Hematopoietic multipotent progenitor cell treated with erythropoietin and hydrocortisone succinate and interleukin-3 and kit ligand, for 15 days (in vitro differentiated cells): ENCODE results near the gene CATSPER4.

Source experiments
- DNase-seq: peaks from one replicate; pipeline ENCODE4 v3.0.0-alpha.2; 2015; ENCODE audit warnings: low spot score

CATSPER4 gene

DNA sequence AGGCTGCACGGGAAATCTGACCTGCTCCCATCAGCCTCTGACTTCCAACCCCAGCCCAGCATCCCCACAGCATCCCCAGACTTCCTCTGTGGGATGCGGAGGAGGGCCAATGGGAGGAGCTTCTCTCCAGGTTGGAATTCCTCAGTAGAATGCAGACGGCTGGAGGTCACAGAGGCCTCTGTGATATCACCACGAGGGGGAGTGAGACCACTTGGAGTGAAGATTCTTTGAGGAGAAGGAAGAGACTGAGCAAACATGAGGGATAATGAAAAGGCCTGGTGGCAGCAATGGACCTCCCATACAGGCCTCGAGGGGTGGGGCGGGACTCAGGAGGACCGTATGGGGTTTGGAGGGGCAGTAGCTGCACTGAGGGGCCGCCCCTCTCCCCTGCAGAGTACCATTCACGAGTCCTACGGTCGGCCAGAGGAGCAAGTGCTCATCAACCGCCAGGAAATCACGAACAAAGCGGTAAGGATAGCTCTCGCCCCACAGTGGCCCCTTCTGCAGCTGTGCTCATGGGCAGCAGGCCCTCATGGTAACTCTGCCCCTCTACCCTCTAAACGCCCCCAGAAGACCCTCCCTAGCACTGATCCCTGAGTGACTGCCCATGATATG lies at the start of gene CATSPER4:
TSS of gene CATSPER4 (plus strand) at position 230 of the 615 bp plus-strand sequence. CDS start at position 256, 26 bp downstream.
- peak; percentile 12 for DNase-seq

DNA sequence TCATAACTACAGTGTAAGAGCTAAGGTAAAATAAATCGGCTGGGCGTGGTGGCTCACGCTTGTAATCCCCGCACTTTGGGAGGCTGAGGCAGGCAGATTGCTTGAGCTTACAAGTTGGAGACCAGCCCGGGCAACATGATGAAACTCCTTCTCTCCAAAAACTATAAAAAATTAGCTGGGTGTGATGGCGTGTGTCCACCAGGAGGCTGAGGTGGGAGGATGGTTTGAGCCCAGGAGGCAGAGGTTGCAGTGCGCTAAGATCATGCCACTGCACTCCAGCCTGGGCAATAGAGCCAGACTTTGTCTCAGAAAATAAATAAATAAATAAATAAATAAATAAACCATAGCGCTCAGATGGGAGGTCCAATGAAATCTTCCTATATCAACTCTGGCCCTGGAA lies 48.2 kb upstream of the CATSPER4 start:
- no peak for DNase-seq

DNA sequence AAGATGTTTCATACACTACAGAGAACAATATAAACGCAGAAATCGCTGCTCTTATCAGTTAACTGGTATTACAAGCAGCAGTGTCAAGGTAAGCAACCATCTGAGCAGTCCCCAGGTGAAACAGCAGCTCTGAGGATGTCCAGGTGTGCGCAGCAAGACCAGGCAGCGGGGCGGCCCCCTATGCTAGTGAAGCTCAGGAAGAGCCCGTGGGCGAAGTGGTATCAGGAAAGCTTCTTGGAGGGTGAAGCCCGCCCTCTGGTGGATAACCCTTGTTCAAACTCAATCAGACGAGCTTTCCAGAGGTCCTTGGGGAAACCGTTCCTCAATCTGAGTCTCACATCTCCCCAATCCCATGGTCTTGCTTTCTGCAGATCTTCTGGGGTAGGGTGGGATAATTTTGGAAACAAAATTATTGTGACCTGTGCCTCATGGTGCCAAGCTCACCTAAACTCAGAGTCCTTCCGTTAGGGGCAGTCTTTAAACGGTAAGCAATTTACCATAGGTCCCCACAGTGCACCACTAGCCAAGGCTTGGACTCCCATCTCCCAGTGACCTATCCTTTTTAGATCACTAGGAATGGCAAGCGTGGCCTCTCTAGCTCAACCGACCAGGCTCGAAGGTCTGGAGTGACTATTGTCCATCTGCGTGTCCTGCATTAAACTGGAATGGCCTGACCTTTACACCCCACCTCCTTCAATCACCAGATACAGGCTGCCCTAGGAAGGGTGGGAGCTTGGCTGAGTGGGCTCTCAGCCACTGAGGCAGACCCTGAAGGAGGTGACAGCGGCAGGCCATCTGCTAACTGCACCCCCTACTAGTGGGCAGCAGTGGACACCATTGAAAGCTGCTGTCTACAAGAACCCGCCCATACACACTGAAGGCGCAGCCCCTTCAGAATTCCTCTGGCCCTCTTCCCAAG lies 45.1 kb upstream of the CATSPER4 start:
- peak; percentile 89 for DNase-seq

DNA sequence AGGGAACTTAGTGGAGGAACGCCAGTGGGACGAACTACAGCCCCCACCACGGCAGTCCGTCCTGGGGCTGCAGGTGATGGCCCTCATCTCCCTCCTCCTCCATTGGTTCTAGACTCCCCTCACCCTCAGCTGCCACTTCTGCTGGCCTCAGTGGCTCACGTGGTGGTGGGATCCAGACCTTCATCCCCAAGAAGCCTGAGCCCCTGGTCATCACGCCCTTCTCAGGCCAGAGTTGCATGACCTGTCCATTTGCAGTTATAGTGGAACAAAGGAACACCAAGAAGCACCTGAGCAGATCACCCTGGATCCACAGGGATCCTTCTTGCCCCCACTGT lies 44.5 kb upstream of the CATSPER4 start:
- DNase-seq = no peak

DNA sequence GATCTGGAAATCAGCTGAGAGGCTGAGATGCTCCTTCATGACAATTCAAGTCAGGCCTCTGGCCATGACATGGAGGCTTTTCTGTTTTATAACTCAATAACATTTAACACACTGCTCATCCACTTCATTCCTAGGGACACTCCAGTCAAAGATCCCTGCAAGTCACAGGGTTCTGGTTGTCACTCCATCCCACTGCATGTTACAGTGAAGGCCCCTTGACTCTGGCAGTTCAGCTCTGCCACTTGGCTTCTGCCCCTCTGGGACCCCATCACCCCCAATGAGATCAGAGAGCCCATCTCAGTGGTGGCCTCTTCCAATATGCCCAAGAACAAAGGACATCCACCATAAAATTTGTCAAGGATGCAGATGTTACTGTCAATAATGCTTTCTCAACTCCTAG lies 41.5 kb upstream of the CATSPER4 start:
- DNase-seq = no peak

DNA sequence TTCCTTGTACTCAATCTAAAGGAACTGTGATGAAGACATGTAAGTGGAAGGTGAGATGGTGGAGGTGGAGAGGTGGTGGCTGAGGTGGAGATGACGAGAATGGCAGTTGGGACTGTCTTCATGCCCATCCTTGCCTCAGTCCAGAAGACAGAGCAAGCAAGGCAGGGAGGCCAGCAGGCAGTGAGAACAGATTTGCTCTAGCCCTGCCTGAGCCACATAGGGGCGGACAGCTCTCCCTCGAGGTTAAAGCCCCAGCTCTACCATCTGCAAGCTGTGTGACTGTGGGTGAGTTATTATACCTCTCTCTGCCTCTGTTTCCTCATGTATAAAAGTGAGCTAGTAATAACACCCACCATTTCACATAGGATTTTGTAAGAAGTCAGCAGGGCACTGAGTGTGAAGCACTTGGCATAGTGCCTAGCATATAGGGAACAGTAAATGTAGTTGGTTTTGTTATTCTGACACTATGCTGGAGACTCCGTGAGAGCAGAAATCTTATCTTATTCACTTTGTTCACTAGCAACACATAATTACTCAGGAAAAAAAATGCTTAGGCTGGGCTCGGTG lies 36.4 kb upstream of the CATSPER4 start:
- DNase-seq = no peak

DNA sequence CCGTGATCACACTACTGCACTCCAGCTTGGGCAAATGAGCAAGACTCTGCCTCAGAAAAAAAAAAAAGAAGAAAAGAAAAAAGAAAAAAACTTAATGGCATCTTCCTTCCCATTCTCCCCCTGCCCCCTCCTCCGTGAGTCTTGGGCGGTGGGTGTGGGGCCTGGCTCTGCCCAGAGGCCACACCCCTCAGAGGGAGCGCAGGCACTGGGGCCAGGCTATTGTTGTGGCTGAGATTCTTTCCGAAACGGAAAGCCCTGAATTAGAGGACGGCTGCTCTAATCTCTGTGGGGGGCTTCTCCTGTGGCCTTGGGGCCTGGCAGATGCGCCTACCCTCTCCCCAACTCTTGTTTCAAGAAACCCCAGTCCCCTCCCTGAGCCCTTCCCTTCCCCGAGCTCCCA lies 35.7 kb upstream of the CATSPER4 start:
- no peak for DNase-seq

DNA sequence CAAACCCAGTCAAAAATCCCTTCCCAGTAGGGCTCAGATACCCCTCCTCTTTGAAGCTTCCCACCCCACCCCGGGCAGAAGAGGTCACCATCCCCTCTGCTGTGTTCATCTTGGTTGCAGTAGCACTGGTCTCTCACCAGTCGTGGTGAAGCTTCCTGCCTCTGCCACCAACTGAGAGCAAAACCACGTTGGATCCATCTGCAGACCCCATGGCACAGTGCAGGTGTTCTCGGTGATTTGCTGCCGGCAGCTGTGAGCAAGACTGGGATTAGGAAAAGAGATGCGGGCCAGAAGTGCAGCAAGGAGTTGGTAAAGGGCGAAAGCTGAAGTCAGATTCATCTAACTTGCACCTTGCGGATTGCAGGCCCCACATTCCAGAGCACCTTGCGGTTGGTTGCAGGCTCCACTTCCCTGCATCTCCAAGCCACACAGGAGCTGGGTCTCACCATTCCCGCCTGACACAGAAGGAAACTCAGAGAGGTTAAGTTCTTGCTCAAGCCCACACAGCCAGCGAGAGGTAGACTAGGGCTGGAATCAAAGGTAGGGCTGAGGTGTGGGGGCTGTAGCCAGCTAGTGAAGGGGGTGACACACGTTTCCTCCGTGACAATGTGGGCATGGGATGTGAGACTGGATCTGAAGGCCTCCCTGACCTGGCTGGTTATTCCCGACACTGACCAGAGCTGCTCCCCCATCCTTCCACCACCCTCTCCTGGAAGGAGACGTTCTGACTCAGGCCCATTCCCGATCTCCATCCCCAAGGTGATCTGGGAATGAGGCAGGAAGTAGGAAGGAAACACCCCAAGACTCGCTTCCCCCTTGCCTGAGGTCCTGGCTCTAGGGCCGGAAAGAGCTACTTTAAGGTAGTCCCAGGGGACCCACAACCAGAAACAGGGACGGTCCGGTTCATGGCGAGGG lies 34.8 kb upstream of the CATSPER4 start:
- DNase-seq = no peak

DNA sequence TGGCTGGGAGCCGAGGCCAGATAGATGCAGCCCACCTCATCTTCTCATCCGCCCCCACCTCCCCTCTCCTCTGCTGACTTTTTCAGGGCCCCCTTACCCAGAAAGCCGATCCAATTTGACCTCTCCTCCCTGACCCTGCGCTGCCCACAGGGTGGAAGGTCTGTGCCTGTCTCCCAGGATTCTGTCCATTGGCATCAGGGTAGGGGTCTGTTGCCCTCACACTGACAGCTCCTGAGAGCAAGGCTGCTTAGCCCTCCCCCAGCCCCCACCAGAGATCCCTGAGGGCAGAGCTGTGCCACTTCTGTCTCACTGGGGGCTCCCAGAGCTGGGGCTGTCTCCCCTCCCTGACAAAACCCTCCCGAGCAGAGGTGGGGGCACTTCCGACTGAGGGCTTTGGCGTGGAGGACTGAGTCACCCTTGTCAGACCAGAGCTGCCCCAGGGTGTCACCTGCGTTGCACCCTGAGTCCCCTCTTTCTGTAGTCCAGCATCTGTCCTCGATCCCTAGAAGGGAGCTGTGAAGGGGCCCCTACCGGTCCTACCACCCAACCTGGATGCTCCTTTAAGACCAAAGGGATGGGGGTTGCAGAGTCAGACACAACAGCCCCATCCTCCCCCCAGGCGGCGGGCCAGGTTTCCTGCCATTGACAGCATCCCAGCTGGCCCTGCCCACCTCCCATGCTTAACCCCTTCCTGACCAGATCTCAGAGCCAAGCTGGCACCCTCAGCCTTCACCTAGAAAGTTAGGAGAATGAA lies 33.9 kb upstream of the CATSPER4 start:
- DNase-seq = no peak

DNA sequence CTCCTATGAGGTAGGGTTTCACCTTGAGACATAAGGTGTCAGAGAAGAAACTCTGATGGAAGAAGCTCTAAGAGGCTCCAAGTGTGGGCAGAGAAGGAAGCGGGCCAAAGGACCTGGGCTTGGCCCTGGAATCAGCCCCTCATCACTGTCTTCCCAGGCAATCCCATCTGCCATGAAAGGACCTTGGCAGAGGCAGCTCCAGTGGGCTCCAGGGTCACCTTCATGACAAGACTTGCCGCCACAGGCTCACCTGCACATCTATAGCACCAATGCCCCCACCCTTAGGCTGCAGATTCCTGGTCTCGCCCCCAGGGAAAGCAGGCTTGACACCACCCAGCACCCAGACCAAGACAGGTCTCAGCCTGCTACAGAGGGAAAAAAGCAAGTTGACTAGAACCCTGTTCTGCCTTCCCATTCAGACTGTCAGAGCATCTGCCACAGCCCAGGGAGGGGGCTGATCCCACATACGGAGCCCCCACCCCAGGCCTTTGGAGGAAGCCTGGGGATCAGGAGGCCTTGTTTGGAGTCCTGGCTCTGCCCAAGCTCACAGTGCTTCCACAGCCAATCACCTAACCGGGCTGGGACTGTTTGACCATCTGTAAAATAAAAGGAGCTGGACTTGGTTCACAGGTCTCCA lies 32.0 kb upstream of the CATSPER4 start:
- no peak for DNase-seq

DNA sequence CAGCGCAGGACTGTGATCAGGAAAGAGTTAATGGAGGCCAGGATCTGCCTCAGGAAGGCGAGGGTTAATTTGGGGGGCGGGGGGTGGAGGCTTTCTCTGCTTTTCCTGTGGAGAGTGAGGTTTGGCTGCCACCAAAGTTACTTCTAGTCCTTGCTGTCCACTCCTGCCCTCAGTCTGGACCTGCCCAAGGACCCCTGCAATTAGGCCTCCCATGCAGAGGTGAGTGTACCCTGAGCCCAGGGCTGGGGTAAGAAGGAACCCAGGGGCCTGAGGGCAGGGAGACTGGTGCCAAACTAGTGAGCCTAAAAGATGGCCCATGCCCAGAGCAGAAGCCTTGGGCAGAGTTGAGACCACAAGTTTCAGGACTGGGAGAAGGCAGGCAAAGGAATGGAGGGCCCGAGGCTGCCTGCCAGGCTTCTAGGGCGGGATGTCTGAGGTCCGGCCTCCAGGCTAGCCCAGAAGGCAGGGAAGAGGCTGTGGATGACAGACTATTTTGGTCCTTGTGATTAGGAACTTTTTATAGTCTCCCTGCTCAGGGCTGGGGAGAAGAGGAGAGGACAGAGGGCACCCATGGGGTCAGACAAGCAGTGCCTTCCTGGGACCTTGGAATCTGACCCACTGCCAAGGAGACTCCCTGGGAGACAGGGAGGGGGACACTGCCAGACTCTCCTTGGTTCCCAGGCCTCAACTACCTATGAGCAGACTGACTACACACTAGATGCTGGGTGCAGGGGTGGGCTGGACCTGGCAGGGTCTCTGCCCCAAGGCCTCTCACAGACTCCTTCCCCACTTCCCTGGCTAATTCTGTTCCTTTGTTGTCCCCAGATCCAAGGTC lies 31.3 kb upstream of the CATSPER4 start, which contains the start of gene FAM110D:
TSS of gene FAM110D (plus strand) at position 172 of the 835 bp plus-strand sequence. CDS start 2,213 bp downstream, outside the sequence.
- DNase-seq = no peak

DNA sequence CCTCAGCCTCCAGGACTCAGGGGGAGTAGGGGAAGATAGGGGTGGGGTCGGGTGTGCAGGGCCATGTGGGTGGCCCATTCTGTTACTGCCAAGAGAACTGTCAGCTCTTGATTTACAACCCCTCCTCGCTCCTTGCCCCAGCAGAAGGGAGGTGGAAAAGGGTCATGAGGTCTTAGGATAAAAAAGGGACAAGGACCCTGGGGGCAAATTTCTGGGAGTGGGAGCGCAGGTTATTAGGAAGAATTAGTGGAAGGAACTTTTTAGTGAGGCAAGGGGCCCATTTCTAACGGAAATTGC lies 30.7 kb upstream of the CATSPER4 start:
- no peak for DNase-seq

DNA sequence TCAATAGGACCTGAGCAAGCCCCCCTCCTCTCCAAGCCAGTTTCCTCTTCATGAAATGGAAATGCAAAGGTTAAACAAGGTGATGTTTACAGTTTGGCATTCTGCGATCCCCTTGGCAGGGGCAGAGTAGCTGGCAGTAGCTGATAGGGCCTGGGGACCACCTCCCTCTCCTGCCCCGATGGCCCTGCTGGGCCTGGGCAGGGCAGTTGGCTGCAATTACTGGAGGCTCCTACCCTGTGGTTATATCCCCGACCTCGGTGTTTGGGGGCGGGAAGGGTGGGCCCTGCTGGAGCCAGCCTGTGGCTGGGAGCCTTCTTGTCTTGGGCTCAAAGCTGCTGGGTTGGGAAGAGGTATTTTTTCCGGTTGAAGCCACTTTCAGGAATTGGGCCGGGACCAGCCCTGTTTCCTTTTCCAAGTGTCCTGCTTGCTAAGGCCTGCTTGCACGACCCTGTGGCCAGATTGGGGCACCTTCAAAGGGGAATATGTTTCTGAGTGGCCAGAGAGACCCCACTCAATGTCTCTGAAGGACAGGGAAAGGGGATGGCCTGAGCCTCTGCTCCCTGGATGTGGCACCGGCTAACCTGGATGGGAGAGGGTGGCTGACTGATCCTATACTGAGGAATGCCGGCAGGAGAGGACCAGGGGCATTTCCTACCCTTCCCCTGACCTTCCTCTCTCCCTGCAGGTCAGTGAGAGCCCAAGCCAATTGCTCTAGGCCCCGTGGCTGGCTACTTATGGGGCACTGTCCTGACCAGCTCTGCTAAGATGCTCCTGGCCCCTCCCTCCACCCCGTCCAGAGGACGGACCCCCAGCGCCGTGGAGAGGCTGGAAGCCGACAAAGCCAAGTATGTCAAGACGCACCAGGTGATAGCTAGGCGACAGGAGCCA lies 29.6 kb upstream of the CATSPER4 start:
- DNase-seq = peak; percentile 41

DNA sequence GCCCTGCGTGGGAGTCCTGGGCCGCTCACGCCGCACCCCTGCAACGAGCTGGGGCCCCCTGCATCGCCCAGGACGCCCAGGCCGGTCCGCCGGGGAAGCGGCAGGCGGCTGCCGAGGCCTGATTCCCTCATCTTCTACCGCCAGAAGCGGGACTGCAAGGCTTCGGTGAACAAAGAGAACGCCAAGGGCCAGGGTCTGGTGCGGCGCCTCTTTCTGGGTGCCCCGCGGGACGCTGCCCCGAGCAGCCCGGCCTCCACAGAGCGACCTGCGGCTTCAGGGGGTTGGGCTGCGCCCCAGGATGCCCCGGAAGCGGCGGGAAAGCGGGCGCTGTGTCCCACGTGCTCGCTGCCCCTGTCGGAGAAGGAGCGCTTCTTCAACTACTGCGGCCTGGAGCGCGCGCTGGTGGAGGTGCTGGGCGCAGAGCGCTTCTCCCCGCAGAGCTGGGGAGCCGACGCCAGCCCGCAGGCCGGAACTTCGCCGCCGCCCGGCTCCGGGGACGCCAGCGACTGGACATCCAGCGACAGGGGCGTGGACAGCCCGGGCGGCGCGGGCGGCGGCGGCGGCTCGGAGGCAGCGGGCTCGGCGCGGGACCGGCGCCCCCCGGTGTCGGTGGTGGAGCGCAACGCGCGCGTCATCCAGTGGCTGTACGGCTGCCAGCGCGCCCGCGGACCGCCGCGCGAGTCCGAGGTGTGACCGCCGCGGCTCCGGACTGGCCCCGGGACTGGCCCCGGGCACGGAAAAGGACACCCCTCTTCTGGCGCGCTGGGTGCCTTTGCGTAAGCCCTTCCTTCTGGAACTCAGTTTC lies 28.8 kb upstream of the CATSPER4 start:
- DNase-seq = peak; percentile 53

DNA sequence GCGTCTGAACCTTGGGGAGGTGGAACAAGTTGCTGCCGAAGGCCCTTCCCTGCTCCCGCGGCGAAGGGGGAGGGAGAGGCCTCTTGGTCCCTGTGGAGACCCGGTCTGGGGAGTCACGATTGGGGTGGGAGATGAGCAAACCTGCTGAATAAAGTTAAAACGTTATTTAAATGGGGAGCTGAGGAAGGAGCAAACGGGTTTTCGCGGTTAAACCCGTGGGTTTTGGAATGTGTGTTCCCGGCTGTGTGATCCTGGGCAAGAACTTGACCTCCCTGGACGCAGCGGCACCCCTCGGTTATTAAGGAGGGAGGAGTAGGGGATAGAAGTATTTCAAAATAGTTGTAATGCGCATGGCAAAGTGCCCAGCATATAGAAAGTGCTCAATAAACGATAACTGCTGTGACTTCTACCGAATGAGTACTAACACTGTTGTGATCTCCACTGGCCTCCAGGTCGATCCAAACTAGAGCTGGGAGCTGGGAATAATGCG lies 28.1 kb upstream of the CATSPER4 start:
- no peak for DNase-seq

DNA sequence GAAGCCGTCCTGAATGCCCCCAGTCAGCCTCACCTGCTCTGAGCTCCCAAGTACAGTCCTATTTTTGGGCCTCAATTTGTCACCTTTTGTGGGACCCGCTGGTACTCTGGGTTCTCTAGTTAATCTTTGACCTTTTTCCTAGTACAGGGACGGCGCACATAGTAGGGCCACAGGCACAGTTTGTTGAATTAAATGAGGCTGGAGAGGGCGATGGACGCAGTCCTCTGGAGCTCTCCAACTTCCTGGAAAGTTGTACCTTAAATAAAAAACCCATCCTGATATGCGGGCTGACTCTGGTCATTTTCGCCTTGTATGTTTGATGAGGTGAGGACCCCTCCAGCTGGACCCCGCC lies 26.7 kb upstream of the CATSPER4 start:
- no peak for DNase-seq

DNA sequence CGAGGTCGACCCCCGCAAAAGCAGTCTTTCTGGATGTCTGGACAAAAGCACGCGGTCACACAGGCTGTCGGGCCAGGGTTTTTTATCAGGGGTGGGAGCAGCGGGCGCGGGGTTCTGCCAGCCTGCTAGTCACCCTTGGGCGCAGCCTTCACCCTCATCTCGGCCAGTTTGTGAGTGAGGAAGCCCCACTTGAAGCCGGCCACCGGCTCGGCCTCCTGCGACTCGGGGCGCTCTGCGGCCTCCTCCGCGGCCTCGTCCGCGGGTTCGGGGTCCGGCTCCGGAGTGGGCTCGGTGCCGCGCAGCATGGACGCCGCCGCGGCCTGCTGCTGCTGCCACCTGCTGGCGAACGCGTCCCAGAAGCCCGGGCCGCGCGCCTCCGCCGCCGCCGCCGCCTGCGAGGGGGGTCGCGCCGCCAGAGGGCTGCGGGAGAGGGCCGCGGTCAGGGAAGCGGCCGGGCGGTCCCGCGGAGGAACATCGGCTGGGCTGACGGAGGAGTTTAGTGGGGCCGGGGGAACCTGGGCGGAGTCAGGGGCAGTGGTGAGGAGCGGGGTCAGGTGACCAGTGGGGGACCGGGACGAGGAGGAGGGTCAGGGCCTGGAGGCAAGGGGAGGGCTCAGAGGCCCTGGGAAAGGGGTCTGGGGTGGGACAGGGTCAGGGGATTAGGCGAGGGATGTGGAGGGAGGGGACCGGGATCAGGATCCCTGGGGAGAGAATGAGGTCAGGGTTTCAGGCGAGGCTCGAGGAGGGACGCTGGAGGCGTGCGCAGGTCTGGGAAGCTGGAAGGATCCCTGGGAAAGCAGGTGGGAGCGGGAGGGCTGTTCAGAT lies 26.2 kb upstream of the CATSPER4 start:
- DNase-seq = peak; percentile 45
